Activated CD4-positive, CD25-positive, alpha-beta regulatory T cell treated with anti-CD3 and anti-CD28 coated beads, Interleukin-2, amount 50 U/mL, for 72 hours (primary cell): ENCODE measurements around the gene ZC3H13.
"Not testable (repeated sequence)": the region's sequence is repeated elsewhere in the genome, so short reads cannot be mapped to it uniquely, and the experiment has no call there.

Source experiments
- DNase-seq: peaks from one replicate; pipeline ENCODE4 v3.0.0; 2021

The ZC3H13 gene

DNA sequence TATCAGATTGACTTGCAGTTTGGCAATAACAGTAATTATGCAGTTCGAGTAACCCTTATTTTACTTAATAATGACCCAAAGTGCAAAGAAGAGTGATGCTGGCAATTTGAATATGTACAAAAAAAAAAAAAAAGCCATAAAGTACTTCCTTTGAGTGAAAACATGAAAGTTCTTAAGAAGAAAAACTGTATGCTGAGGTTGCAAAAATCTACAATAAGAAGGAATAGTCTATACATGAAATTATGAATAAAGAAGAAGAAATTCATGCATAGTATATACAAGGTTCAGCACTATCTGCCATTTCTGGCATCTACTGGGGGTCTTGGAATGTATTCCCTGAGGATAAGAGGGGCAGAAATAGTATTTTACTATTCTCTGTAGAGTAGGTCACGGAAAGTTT is 55.9 kb downstream of the ZC3H13 start:
- DNase-seq = no peak

DNA sequence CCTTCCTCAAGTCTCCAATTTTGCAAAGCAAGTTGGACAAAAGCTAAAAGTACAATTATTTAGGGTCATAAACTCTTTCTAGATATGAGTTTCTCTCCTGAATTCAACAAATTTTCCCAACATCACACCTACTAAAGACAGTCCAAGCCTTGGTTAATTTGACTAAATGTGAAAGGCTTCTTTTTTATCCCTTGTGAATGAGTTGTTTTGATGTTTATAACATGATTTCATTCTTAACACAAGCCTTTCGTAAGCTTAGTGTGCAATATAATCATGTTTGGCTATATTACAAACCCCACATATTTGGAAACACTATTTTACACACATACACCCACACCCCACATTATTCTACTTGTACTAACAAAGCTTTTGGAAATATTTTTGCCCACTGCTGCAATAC is 57.3 kb downstream of the ZC3H13 start:
- no peak for DNase-seq

DNA sequence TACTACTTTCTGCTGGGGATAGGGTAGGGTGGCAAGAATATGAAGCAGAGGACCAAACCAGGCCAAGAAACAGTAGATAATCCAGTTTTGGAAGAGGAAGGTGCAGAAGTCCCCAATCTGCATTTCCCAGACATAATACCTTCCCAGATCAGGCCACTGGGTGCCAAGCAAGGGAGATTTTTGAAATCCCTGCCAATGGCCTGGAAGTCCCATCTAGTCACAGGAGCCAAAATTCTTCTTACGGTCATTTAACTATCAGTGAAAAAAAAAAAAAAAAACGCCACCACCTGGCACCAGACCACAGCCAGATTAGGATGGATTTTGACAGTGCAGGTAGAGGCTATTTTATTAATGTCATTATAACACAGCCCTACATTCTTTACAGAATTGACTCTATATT is 57.8 kb downstream of the ZC3H13 start:
- DNase-seq = no peak

DNA sequence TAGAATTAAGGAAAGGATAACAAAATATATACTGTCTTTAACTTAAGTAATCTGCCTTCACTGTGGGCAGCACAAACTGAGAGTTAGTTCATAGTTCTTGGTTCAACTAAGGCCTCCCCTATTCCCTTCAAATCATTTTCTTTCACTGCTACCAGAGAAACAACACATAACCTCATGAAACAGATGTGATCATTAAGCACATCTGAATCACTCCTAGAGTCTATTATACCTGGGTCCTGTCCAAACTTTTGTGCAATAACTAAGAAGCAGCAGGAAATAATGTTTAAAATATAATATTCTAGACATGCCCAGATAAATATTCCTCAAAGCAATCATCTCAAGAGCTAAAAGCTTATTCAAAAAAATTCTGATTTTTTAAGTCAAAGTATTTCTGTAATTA is 62.9 kb downstream of the ZC3H13 start:
- DNase-seq = no peak

DNA sequence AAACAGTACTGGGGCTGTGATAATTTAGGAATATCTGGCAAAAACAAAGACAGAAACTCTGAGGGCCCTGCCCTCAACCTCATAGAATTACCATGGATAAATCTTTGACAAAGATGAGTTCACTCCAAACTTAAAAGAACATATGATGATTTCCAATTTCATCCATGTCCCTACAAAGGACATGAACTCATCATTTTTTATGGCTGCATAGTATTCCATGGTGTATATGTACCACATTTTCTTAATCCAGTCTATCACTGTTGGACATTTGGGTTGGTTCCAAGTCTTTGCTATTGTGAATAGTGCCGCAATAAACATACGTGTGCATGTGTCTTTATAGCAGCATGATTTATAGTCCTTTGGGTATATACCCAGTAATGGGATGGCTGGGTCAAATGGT is 71.4 kb downstream of the ZC3H13 start:
- DNase-seq = not testable (repeated sequence)

DNA sequence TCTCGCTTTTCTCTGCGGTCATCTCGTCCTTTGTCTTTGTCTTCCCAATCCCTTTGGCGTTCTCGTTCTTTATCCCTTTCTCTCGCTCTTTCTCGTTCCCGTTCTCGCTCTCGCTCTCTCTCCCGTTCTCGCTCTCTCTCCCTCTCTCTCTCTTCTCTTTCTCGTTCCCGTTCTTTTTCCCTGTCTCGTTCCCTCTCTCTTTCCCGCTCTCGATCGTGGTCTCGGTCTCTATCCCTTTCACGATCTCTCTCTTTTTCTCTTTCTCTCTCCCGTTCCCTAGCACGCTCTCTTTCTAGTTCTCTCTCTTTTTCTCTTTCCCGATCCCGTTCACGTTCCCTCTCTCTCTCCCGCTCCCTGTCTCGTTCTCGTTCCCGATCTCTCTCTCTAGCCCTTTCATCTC is 77.2 kb downstream of the ZC3H13 start:
- no peak for DNase-seq

DNA sequence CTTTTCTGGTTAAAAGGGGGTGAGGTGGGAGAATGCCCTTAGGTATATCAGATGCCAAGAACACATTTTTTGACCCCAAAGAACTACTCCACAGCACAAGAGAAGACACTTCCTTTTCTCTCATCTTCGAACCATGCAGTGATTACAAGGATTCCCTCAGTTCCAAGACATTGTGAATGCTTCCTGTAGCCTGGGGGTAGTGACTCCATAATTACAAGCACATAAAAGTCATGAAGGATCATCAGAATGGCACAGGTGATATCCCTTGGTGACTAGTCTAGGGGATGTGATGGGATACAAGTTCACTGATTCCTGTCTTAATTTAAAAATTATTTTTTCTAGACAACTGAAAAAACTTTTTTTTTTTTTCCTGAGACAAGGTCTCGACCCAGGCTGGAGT is 78.0 kb downstream of the ZC3H13 start:
- no peak for DNase-seq

DNA sequence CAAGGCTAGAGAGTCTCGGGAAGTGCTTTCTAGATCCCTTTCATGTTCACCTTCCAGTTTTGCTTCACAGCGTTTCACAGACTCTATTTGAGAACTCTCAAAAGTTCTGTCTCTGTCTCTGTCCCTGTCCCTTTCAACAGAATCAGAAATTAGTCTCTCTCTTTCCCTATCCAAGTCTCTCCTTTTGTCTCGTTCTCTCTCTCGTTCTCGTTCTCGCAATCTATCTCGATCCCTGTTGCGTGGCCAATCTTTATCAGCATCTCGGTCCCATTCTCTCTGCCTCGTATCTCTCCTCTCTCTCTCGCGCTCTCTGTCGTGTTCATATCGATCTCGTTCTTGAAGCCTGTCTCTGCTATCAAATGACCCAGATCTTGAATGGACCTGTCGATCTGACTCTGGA is 85.0 kb downstream of the ZC3H13 start:
- DNase-seq = no peak

DNA sequence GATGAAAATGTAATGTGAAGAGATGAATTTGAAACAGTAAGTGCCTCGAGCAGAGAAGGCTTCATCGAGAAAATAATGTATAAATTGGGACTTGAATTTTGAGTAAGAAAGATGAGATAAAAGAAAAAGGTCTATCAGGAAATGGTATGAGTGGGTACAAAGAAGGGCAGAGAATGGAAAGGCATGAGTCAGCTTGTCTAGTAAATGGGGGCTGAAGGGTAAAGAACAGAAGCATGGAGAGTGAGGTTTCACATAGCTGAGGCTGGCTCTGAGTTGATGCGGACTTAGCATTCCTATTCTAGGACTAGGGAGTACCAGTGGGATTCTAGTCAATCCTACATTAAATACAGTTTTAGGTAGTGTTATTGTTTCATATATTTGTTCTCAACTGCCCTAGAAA is 85.8 kb downstream of the ZC3H13 start:
- no peak for DNase-seq

DNA sequence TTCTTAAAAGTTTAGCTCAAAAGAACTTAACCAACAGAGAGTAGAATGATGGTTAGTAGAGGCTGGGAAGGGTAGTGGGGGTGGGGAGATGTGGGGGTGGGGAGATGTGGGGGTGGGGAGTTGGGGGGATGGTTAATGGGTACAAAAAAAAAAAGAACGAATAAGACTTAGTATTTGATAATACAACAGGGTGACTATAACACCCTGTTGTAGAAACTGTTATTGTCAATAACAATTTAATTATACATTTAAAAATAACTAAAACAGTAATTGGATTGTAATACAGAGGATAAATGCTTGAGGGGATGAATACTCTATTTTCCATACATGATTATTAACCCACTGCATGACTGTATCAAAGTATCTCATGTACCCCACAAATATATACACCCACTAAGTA is 91.1 kb downstream of the ZC3H13 start:
- no peak for DNase-seq

DNA sequence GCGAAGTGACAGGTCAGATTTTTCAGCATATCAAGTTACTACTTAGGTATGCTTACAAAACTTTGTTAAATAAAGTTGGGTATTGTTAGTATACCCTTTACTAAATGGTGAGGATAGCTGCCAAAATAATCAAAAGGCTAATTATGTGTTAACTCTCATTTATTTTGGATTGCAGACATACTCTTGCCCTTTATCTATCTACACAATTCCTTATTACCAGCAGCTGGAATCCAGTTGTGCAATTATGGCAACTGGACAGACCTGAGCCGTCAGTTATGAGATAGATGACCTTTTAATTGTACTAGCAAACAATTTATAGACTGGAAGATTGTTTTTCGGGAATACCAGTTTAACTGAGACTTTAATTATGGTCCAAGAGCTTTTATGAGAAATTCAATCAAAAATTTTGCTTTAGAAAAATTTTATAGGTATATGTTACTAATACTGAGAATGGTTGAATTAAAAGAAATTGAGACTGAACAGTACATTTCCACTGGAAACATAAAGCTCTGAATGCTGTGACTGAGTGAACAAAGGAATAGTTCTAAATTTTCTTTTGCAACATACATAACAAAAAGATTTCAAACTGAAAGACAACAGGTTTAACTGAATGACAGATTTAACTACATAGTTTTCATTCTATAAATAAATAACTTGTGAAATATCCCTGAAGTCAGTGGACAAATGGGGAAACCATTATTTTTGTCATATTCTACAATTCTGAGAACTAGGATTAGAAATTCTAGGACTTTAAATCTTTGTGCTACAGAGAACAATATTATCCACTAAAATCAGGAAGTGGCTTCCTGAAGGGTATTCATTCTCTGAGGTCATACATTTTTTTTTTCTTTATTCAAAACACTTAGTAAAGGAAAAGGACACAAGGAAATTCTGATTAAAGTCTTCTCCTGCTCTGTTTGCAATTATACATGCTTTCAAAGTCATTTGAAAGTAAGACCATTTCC is 97.4 kb downstream of the ZC3H13 start:
- DNase-seq = no peak

DNA sequence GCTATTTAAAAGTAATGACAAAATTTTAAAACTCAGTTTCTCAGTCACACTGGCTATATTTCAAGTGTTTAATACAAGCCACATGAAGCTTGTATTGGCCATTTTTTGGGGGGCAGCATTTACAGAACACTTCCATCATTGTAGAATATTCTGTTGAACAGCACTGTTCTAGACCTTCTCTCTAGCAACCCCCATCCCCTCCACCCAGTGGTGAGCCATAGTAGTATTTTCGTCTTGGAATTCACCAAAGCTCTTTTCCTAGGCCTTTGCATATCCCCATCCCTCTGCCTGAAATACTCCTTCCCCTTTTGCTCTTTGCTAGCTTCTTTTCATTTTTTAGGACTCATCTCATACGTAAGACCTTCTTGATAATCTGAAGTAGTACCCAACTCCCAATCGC is 99.5 kb downstream of the ZC3H13 start:
- no peak for DNase-seq

DNA sequence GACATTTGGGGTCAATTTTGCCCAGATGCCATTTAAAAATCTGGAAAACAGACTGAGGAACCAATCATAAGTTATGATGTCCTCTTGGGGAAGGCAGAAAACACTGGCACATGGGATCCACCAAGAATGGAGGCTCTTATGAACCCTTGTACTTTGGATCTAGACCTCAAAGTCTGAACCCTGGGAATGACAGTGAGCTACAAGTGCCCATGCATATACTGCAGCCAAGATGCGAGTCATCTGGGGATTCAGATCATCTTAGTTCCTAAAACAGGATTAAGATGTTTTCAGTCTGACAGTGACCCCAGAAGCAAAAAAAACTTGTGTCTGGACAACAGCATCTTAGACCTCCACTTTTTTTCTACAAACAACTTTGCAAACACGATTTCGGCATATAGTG is 100.8 kb downstream of the ZC3H13 start:
- no peak for DNase-seq

DNA sequence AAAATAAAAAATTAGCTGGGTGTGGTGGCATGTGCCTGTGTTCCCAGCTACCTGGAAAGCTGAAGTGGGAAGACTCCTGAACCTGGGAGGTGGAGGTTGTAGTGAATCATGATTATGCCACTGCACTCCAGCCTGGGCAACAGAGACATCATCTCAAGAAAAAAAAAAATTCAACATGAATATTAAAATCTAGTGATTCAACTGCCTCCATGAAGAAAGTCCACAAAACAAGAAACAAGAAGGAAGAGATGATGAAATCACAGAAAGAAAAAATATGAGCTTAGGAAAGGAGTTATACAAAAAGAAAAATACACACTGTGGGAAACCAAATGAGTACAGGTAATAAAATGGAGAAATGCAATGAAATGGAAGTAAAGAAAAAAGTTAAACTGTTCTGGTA is 101.4 kb downstream of the ZC3H13 start:
- no peak for DNase-seq

DNA sequence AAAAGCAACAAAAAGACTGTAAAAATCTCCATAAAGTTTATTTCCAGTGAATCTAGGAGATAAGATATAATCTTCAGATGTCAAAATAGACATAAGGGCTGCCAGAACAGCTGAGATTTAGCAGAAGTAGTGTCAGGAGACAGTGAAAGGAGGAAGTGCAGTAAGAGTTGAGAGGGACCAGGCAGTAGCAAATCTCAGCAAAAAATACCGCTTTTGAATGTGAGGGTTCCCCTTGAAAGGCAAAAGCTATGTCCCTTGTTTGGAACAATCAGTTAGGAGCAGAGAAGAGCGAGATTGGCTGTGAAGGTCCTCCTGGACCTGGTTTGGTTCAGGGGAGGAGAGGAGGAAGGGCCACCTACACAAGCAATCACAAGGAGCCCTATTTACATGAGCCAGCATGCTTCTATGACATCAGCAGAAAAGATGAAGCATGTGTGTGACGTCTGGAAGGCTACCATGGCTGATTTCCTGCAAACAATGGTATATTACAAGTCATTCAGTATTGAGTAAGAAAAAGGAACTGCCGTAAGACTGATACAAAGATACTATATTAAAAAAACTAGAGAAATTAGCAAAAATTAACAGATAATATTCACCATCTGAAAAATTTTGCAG is 102.1 kb downstream of the ZC3H13 start:
- DNase-seq = no peak

DNA sequence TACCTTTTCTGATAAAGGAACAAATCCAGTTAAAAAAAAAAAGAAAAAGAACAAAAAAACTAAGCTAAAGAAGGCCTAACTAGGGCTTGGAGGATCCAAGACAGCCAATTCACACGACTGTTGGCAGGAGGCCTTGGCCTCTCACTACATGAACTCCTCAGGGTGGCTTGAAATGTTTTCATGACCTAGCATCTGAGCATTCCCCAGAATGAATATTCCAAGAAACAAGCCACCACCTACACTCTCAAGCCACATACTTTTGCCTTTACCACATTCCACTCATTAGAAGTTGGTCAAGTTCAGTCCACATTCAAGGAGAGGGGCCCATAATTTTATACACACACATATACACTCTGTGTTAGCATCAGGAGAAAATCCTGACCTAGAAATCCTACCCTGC is 103.4 kb downstream of the ZC3H13 start:
- no peak for DNase-seq

DNA sequence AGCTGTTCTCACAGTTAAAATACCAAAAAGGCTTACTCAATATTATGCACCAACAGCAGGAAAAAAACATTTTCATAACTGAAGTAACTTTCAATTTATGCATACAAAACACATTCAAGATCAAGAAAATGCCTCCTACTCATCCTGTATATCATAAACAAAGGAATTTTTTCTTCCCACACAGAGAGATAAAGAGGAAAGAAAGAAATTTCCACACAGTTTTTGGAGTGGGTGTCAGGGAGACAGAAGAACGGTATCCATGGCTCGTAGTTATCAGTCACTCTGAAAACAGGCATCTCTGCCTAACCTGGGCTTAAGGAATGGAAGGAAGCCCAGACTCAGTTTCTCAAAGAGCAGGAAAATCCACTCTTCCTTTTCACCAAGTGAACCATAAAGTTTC is 108.6 kb downstream of the ZC3H13 start:
- no peak for DNase-seq

DNA sequence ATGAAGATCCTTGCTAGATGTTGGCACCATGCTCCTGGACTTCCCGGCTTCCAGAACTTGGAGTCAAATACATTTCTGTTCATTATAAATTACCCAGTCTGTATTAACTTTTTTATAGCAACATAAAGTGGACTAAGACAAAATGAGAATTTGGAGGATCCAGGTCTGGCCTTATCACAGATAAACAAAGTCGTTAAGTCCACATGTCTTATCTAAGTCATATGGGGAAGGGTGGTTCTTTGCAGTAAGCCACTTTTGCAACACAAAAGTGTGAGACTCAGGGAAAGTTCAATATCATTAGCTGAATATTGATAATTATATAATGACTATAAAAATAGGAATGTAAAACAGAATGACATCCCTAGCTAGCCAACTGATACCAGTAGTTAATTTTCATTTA is 109.4 kb downstream of the ZC3H13 start:
- no peak for DNase-seq

DNA sequence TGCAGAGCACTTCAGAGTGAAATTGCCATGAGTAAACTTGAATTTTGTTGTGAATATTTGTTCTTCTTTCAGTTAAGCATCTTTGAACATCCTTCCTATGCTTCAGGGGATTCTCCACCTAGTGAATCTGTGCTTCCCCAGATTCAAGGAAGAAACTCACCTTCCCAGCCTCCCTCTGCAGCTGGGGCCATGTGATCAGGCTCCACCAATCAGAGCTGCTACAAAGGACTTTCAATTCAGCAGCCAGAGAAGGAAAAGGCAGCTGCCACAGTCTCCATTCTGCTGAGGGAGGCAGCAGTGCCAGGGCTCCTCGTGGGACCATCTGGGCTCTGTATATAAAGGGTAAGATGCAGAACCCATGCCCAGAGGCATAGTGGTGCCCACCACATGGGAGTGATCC is 111.3 kb downstream of the ZC3H13 start:
- no peak for DNase-seq

DNA sequence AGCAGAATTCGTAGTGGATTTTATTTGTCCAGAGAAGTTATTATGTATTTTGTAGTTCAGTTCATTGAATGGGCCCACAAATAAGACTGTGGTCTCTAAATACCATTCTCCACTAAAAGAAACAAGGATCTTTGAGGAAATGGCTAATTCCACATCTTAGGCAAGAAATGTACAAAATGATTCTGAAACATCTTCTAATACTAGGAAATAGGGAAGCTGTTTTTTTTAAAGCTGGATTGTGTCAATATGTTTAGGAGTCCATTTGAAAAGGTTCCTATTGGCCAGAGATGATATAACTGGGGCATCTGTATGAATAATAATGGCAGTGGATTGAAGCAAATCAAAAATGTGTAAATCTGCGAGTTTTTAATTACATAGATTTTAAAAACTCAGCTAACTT is 112.5 kb downstream of the ZC3H13 start:
- DNase-seq = no peak

DNA sequence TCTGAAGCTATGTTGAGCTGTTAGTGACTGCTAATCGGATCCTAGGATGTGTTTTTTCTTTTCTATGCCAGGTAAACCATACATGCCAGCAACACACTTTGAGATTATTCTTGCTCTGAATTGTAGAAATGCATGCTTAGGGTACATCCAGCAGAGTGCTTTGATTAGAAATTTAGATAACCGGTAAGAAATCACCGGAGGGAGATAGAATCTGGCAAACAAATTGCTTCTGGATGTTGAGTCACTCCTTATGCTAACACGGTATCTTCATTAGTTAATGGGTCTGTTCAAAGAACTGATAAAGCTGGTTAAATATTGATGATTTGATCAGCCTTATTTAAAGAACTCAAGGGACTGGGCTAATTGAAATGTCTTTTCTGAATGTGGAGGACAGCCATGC is 115.9 kb downstream of the ZC3H13 start:
- DNase-seq = no peak

DNA sequence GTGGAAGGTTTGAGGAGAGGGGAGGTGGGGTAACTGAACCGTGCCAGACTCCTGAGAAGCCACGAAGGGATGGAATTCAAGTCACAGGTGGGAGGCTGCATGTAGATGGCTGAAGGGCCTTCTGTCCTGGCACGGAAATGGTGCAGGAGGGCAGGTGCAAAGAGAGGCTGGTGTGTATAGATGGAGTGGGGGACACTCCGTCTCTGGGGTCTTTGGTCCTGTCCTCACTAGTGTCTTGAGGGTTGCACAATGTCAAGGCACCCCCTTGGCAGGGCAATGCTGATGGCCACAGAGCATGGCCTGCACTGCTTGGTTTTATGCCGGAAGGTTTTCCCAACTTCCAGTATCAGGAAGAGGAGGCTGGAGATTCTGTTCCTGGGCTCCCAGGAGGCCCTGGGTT is 118.3 kb downstream of the ZC3H13 start:
- no peak for DNase-seq

DNA sequence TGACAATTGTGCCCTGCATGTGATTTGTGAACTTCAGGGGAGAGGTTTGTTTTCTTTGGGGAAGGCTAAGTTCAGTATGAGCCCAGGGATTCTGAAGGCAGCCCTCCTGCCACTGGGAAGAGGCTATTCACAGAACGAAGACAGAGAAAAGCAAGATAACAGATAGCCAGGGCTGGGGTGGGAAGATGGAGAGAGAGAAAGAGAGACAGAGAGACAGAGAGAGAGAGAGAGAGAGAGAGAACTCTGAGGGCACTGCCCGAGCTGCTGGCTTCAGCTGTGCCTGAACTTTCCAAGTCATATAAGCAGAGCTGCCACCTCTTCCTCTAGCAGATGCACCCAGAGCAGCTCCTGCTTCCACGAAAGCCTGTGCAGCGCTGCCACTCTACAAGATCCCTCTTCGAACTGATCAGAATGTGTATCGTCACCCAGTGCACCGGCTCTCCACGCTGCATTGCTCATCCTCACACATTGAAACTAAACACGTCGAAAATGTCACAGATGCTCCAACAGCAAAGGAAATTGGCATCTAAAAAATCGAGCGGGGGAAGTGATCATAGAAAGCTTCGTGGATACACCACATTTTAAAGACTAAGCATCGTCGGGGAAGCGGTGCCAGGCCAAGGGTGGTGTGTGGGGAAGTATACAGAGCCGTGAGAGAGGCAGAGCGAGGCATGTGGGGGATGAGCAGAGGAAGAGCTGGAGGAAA is 119.2 kb downstream of the ZC3H13 start:
- DNase-seq = no peak

DNA sequence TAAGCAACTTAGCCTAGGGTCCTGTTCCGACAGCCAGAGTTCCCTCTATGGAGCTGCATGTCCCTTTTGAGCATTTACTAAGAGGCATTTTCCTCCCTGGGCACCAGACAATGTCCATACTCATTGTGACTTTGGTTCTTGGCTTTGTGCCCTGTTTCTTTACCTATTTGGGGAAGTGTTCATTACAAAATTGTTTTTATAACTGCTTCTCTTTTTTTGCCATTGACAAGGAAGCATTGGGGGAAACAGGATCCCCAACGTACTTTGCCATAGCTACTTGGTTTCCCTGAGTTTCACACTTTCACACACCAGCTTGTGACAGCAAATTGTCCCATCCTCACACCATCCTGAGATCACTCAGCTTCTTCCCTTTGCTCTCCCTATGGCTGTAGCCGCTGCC is 119.9 kb downstream of the ZC3H13 start:
- DNase-seq = no peak
